ENCODE measurements around the gene SPEN.
A peak's percentile ranks its signal among the peaks of the same experiment; 100 is the strongest.
"Not testable (repeated sequence)": the region's sequence is repeated elsewhere in the genome, so short reads cannot be mapped to it uniquely, and the experiment has no call there.

Gene SPEN

DNA sequence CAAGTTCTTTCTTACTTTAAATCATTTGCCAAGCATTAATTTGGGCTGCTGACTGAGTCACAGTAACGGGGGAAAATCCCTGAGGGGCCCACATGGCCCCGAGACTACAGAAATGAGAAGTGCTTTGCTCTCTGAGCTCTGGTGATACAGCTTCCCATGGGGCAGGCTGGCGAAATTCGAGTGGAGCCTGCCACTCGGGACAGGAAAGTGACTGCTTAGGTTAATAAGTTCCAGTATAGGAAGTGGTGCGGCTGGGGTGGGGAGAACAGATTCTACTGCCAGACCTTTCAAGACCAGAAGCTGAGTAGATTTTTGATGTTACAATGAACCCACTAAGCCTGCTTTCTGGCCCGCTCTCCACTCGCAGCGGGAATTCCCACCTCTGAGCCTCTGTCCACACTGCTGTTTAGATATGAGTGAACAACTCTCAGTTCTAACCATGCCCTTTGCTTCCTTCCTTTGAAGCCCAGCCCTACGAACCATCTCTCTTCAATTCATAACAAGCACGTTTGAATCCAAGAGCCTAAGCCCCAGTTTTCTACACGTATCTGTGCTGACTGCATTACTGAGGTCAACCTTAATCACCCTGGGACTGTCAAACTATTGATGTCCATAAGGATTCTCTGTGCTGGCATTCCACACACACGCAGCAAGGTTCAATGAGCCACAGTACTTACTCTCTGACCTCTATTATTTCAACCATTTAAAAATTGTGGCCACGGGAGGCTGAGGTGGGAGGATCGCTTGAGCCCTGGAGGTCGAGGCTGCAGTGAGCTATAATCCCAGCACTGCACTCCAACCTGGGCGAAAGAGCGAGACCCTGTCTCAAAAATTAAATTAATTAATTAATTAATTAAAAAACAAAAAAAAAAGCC lies 118.8 kb downstream of the SPEN start:
- no peak for DNase-seq

DNA sequence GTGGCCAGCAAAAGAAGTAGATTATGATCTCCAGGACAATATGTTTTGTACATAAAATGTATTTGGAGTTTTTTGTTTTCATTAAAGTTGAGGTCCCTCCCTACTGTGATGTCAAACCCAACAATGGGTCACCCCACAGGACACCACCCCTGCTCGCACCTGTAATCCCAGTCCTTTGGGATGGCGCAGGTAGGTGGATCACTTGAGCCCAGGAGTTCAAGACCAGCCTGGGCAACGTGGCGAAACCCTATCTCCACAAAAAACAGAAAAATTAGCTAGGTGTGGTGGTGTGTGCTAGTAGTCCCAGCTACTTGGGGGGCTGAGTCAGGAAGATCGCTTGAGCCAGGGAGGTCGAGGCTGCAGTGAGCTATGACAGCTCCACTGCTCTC lies 119.4 kb downstream of the SPEN start:
- DNase-seq = no peak

DNA sequence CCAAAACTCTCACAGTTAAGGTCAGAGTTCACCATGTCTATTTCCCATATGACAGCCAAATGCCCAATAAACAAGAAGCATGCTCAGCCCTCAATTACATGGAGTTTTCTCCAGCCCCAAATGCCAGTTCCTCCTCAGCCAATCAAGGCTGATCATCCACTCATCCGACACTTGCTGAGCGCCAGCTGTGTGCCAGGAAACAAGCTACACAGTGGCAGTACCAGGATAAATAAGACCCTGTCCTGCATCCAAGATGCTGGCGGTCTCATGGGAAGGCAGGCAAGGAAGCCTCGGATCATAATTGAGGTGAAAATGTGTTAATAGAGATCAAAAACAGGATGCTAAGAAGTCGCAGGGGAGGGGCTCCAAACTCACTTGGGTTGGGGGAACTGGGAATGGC lies 120.7 kb downstream of the SPEN start:
- no peak for DNase-seq

DNA sequence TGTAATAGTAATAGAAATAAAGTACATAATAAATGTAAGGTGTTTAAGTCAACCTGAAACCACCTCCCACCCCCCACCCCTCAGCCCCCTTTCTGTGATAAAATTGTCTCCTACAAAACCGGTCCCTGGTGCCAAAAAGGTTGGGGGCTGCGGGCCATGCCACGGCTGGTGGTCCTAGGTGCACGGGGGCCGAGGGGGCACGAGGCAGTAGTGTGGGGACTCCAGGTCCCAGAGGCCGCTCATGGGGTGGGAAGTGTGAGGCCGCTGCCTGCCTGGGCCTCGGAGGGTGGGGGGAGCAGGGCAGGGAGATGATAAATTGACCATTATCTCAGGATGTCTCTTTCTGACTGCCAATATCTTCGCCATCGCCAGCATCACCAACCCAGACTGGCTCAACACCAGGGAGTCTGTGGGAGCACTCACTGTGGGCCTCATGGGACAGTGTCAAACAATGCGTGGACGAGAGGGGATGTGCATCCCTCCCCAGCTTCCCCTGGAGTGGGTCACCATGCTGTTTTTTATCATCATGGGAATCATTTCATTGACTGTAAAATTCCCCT lies 121.9 kb downstream of the SPEN start:
- DNase-seq = no peak

DNA sequence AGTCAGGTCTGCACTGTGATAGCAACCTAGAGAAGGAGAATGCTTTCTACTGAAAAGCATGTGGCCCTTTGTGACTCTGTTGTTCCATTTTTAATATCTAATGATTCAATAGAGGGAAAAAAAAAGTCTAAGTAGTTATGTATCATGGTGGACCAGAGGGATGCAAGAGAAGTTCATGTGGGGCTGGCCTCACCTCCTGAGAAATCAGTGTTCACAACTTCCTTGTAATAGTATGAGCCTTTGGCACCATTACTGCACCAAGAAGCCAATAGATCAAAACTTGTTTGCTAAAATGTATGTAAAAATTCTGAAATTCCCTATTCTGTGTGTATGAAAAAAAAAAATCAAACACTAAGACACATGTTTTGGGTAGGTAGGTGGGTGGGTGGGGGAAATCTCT lies 123.4 kb downstream of the SPEN start:
- no peak for DNase-seq

DNA sequence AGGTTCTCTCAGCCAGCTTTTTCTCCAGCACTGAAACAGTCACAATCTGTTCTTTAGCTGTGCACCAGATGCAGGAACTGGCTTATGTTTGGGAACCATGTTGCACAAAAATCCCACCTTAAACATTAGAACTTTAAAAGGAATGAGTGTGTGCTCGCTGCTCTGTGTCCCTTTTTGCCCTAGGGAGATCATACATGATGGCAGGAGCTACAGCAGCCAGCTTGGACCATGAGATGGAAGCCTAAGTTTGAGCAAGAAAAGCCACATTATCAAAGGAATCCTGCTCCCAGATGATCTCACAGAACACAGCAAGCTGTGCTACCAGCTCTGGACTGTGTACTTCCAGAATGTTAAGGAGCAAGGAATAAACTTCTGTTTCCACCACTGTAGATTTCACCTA lies 124.9 kb downstream of the SPEN start:
- DNase-seq = no peak

DNA sequence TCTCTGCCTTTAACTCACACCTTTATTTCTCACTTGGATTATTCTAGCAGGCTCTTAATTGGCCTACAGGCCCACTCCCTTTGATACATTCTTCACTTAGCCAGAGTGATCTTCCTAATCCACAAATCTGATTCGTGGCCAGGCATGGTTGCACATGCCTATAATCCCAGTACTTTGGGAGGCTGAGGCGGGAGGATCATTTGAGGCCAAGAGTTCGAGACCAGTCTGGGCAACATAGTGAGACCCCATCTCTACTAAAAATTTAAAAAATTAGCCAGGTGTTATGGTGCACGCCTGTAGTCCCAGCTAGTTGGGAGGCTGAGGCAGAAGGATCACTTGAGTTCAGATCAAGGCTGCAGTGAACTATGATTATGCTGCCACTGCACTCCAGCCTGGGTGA lies 126.3 kb downstream of the SPEN start:
- no peak for DNase-seq

DNA sequence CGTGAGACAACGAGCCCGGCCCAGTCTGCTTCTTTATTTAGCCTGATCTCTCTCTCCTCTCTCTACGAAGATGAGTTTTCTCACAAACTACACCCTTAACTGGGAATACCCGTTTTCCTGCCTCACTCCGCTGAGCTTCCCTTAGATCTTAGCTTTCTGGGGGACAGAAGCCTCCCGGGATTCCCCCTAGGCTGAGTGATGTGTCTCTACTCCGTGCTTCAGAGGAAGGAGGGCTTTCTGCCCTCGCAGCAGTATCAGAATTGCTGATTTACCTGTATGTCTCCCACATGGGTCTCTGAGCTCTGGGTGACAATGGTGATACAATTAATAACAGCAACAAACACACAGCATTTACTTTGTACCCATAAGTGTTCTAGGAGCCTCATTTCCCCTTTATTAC lies 127.3 kb downstream of the SPEN start:
- no peak for DNase-seq

DNA sequence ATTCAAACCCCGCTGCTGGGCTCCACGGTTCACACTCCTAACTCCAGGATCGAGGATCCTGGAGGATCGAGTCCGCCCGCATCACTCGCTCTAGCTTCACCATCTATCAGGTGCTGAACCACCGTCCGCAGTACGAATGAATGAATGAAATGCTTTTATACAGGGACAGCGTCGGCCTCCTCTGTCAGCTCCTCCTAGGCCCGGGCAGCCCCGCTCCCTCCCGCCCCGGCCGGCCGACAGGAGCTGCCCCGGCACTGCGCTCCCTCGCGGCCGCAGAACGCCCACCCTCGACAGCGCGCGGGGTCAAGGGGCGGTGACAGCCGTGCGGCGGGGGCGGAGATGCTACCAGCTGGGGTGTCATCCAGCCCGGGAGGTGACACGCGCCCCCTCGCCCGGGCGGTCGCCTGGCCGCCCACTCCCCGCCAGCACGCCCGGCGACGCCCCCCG lies 127.9 kb downstream of the SPEN start:
- DNase-seq = peak; percentile 73

DNA sequence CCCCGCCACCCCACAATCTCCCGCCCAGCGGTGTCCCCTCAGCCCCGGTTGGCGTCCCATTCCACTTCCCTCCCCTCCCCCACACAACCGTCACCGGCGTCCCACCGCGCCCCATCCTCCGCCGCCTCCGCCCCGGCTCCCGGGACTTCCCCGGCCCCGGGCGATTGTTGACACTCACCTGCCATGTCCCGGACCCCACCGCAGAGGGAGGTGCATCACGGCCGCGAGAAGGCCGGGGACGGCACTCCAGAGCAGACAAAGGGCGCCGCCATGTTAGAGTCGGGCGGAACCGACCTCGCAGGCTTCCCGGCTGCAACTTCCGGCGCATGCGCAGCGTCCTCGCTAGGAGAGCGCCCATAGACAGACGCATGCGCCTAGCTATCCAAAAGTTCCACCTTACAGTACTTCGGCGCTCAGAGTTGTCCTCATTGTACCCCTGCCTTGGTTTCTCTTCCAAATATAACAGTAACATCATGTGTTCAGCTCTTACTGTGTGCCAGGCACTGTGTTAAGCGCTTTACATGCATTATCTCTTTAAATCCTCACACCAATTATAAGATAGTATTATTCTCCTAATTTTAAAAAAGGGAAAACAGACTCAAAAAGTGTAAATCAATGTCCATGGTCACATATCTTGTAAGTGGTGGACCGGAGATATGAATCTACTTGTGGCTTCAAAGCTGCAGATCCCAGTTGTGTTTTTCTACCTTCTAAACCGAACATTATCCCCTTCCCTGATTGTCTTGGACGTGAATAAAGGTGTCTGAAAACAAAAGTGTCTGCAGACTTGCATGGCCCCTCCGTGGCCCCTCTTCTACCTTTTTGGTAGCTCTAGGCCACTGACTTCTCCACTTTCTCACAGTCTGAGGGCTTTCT lies 128.5 kb downstream of the SPEN start, which contains the start of gene ZBTB17:
TSS of gene ZBTB17 (minus strand) at position 297 of the 876 bp plus-strand sequence. CDS start 27,606 bp downstream, outside the sequence.
- peak; percentile 95 for DNase-seq

DNA sequence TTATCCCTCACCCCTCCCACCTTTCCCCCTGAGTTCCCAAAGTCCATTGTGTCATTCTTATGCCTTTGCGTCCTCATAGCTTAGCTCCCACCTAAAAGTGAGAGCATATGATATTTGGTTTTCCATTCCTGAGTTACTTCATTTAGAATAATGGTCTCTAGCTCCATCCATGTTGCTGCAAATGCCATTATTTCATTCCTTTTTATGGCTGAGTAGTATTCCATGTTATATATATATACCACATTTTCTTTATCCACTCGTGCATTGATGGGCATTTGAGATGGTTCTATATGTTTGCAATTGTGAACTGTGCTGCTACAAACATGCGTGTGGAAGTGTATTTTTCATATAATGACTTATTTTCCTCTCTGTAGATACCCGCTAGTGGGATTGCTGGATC lies 130.4 kb downstream of the SPEN start:
- not testable (repeated sequence) for DNase-seq

DNA sequence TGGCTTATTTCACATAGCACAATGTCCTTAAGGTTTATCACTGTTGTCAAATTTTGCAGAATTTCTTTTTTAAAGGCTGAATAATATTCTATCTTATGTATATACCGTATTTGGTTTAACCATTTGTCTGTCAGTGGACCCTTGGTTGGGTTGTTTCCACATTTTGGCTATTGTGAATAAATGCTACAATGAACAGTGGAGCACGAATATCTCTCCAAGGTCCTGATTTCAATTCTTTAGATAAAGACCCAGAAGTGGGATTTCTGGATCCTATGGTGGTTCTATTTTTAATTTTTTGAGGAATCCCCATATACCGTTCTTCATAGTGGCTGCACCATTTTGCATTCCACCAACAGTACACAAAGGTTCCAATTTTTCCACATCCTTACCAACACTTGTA lies 134.2 kb downstream of the SPEN start:
- no peak for DNase-seq

DNA sequence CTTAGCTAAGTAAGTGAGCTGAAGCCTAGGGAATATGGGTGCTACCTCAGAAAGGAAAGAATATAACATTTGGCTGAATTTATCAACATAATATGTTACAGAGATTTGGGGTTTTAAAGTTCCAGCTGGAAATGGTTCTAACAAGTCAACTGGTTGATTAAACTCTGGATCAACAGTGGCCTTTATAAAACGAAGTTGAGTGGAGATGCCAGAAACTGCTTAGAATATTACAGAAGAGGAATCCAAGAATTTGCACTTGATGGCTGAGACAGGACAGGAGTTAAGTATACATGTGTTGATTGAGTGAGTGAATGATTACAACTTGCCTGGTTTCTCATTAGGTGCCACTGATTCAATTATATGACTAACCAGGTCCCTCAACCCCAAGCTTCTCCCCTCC lies 135.8 kb downstream of the SPEN start:
- DNase-seq = no peak

DNA sequence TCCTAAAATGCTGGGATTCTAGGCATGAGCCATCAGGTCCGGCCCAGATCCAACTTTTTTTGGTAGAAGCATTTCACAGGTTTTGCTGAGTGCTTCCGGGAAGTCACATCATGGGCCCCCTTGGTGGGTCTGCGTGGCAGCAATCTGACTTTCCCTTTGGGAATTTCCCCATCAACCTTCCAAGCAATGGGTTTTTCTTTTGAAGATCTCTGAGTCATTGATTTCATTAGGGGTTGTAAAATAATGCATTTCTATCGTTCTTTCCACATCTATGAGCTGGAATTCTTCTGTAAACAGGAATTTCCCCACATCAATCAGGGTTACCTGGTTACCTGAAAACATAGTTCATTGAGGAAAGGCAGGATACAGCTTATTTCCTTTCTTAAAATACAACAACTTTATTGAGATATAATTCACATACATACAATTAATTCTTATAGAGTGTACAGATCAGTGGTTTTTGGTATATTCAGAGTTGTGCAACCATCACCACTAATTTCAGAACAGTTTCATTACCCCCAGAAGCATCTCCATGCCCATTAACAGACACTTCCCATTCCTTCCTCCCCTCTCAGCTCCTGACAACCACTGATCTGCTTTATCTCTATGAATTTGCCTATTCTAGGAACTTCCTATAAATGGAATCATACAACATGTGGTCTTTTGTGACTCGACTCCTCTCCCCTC lies 138.2 kb downstream of the SPEN start:
- peak; percentile 28 for DNase-seq

DNA sequence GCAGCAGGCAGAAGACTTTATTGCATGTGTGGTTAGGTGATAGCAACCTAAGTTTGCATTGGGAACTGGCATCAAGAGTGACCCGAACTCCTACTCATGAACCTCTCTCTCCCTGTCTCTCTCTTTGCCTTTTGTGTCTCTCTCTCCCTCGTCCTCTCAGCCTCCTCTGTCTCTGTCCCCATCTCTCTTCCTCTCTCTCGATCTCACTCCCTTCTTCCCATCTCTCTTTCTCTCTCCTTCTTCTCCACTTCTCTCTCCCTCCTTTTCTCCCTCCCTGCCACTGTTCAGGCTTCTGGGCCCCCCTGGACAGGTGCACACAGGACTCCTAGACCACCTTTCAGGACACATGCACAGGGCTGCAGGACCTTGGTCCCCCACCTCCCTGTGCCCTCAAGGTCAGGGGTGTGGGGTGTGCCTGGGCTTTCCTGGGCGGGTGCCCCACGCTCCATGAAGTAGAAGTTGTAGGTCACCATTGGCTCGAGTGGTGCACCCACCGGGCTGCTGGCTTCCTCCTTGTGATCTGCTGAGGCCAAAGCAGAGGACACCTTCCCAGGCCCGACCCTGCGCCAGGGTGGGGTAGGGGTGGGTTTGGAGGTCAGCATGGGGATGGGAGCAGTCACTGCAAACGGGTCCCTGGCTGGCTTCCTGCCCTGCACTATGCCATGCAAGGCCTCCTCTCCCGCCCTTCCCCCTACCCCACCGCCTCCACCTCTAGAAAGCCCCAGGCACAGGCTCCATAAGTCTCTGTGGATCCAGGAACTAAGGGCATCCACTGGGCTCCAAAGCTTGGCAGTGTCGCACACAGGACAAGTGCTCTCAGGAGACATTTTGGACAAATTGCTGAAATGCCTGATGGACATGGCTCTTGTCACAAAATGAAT lies 141.6 kb downstream of the SPEN start:
- no peak for DNase-seq

DNA sequence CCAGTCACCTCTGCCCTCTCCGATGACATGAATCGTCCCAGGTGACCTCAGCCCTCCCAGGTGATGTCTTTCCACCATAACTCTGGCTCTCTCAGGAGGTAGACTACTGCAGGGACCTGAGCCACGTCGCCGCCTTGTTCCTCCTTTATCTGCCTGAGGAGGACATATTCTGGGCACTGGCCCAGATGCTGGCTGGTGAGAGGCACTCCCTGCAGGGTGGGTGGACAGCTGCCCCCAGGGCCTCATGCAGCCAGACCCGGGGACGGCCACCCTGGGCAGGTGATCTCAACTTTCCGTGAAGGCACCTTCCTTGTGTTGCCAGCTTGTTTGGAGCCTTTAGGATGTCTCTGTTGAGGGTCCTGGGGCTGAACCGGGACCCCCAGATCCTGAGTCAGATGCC lies 142.3 kb downstream of the SPEN start:
- DNase-seq = no peak
